ENCODE results near the gene OR8B4.
"Not testable (repeated sequence)": the region's sequence is repeated elsewhere in the genome, so short reads cannot be mapped to it uniquely, and the experiment has no call there.

The OR8B4 gene

GRCh38 chr11:124405581-124405980 is 19.1 kb downstream of the OR8B4 start:
- no peak for DNase-seq

GRCh38 chr11:124403186-124403585 is 21.5 kb downstream of the OR8B4 start:
- DNase-seq, result not testable (repeated sequence)

- DNase-seq, result peak; percentile 76
These were observed 22.2 kb downstream of the OR8B4 start for GRCh38 chr11:124402326-124402922.

GRCh38 chr11:124398924-124399323 is 25.7 kb downstream of the OR8B4 start, which contains the start of gene OR8B3:
TSS of gene OR8B3 (minus strand) at chr11:124399024. CDS start at chr11:124397351, 1,673 bp downstream.
- no peak for DNase-seq

DNA sequence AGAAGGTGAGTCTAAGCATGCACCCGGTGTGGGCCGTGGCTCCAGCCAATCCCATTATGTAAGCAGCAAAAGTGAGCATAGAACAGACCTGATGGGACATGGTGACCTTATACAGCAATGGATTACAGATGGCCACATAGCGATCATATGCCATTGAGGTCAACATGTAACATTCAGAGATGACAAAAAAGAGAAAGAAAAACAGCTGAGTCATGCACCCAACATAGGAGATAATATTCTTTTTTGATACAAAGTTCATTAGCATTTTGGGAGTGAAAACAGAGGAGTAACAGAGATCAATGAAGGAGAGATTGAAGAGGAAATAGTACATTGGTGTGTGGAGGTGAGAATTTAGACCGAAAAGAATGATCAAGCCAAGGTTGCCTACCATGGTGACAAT is 27.8 kb downstream of the OR8B4 start:
- not testable (repeated sequence) for DNase-seq

DNA sequence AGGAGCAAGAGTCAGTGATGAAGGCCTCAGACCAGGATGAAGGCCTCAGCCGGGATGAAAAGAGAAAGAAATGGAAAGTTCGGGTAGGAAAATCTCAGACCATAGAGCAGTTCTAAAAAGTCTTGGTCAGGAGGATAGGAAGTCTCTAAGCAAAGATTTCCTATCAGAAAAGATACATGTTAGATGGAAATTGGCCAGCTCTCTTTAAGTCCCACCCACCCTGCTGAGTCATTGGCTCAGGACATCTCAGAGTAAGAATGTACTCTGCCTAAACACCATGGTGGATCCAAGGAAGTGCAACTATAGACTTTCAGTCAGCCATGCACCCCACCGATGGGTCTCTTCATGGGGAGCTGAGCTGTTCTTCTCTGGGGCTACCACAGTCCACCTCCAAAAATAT is 30.3 kb downstream of the OR8B4 start:
- peak; percentile 23 for DNase-seq

- DNase-seq, result no peak
These were observed 40.3 kb downstream of the OR8B4 start, which contains the start of gene OR8B2 for GRCh38 chr11:124384399-124384798. TSS of gene OR8B2 (minus strand) at chr11:124384499. CDS start at chr11:124383343, 1,156 bp downstream.

GRCh38 chr11:124382857-124383256 is 41.8 kb downstream of the OR8B4 start:
- not testable (repeated sequence) for DNase-seq

DNA sequence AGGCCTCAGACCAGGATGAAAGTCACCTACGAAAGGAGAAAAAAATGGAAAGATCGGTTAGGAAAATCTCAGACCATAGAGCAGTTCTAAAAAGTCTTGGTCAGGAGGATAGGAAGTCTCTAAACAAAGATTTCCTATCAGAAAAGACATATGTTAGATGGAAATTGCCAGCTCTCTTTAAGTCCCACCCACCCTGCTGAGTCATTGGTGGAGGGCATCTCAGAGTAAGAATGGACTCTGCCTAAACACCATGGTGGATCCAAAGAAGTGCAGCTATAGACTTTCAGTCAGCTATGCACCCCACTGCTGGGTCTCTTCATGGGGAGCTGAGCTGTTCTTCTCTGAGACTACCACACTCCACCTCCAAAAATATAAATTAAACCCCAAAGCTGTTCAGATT is 44.1 kb downstream of the OR8B4 start:
- DNase-seq, result no peak

DNA sequence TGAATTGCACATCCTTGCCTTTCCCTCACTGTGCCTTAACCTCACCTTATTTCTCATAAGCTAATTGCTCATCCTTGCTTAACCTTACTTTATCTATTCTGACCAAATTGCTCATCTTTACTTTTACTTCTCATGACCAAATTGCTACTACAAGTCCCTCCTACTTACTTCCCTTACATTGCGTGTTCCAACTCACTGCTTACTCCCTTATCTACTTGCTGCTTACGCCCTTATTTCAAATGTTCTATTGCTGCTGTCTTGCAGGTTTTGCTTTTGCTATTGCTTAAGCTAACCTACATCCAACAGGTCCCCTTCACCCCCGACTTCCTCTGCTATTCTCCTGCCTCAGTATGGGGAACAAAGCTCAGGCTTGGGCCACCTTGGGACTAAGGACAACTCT is 48.4 kb downstream of the OR8B4 start:
- DNase-seq, result no peak
